GM19043 (cell line): ENCODE data around the gene CHMP4B.

Experiments used
- ATAC-seq: cut with Tn5 transposase; IDR thresholded peaks from one replicate; pipeline ENCODE4 v1.9.1; 2021; ENCODE audit warnings: low read depth; ENCODE audit not compliant: unreplicated experiment

CHMP4B gene

GRCh38 chr20:33884633-33885032, 73.5 kb downstream of the CHMP4B start:
- no peak for ATAC-seq

- ATAC-seq = no peak
These were observed 78.2 kb downstream of the CHMP4B start for GRCh38 chr20:33889312-33889711.

- ATAC-seq = no peak
These were observed 79.4 kb downstream of the CHMP4B start for GRCh38 chr20:33890557-33890956.

GRCh38 chr20:33893314-33893713, 82.2 kb downstream of the CHMP4B start:
- ATAC-seq = no peak

GRCh38 chr20:33894798-33895197, 83.7 kb downstream of the CHMP4B start:
- ATAC-seq = no peak

GRCh38 chr20:33896509-33896908, 85.4 kb downstream of the CHMP4B start:
- no peak for ATAC-seq

GRCh38 chr20:33897313-33897912, 86.3 kb downstream of the CHMP4B start:
- no peak for ATAC-seq

- no peak for ATAC-seq
These were observed 88.0 kb downstream of the CHMP4B start for GRCh38 chr20:33899106-33899505.

GRCh38 chr20:33900521-33901131, 89.5 kb downstream of the CHMP4B start:
- no peak for ATAC-seq

GRCh38 chr20:33901132-33901523, 90.0 kb downstream of the CHMP4B start:
- no peak for ATAC-seq

GRCh38 chr20:33902011-33902410, 90.9 kb downstream of the CHMP4B start:
- no peak for ATAC-seq
